ELF-1 (cell line): ENCODE measurements around the gene SLIT1.

Experiments used
- DNase-seq: peaks from one replicate; pipeline ENCODE4 v3.0.0-alpha.2; 2016; ENCODE audit warnings: low read depth, low spot score

SLIT1 gene

GRCh38 chr10:97115846-97116245 lies 69.9 kb downstream of the SLIT1 start:
- DNase-seq: no peak

- DNase-seq: no peak
Observed at GRCh38 chr10:97111615-97112014, 74.1 kb downstream of the SLIT1 start.

DNA sequence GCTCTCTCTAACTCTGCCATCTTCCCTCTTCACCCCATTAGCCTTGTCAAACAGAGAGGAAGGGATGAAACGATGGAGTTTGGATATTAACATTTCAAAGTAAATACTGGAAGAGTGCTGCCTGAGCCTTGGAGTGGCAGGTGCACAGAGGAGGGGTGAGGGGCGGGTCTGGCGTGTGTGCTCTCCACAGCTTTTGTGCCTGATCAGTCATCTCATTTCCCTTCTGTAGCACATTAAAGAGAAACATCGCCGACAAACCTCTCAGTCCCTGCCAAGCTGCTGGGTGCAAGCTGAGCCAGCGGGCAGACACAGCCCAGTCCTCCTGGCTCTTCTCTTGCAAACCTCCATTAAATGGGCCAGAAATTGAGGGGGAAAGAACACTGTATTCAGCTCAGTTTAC lies 76.2 kb downstream of the SLIT1 start:
- no peak for DNase-seq

GRCh38 chr10:97107551-97107950 lies 78.2 kb downstream of the SLIT1 start:
- no peak for DNase-seq

DNA sequence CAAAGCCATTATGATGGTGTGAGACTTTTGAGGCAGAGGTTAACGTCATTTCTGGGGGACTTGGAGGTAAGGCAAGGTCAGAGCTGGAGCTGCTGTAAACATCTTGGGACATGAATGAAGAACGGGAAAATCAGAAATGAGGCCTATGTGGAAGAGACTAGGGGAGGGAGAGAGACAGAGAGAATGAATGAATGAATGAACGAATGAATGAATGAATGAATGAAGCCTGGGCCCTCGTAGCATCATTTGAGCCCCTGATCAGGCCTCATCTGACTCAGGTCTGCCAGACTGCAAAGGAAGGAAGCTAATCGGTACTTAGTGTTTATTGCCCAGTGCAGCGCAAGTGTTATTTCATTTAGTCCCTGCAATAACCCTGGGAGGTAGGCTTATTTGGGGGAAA lies 79.6 kb downstream of the SLIT1 start:
- DNase-seq: no peak

DNA sequence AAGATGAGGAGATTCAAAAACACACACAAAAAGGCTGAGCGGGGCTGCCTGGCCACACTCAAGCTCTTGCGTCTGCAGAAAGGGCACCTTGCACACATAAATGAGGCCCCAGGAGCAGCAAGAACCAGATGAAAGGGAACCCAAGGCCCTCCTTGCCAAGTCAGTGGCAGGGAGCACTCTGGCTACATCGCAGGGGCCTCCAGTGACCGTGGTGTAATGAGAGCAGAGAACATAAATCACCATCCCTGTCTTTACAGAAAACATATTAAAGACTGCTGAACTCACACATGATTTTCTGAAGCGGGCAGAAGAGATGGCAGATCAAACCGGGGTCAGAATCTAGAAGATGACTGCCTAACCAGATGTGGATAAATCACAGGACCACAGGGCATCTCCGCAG lies 80.5 kb downstream of the SLIT1 start:
- DNase-seq: no peak

DNA sequence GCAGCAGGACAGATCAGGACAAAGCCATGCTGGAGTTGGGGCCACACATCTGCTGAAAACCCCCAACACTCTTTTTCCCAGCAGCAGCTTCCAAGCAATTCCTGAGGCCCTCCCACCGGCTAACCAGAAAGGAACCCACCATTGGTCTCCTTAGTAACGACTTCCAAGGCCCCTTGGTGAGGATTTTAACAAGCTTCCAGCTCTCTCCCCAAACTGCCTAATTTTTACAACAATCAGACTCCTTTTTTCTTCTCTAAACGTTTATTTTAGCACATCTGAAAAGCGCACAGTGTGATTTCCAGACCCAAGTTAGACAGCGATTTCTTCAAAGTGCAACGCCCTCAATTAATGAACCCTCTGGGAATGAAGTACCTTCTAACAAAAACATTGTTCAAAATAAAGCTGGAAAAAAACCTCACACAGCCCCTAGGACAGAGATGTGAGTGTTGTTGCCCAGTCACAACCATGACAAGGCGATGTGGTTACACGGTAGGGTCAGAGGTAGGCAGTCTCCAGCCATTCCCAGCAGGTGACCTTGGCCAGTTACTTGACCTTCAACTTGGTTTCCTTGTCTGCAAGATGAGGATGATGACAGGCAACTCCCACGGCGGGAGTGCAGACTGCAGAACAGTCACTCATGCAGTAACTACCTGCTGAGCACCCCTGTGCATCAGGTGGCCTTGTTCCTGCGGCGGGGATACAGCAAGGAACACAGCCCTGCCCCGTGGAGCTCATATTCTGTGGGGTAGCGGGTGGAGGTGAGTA lies 82.3 kb downstream of the SLIT1 start:
- no peak for DNase-seq

GRCh38 chr10:97102441-97102840 lies 83.3 kb downstream of the SLIT1 start:
- DNase-seq: no peak

GRCh38 chr10:97101166-97101940 lies 84.4 kb downstream of the SLIT1 start:
- DNase-seq: peak; percentile 22

DNA sequence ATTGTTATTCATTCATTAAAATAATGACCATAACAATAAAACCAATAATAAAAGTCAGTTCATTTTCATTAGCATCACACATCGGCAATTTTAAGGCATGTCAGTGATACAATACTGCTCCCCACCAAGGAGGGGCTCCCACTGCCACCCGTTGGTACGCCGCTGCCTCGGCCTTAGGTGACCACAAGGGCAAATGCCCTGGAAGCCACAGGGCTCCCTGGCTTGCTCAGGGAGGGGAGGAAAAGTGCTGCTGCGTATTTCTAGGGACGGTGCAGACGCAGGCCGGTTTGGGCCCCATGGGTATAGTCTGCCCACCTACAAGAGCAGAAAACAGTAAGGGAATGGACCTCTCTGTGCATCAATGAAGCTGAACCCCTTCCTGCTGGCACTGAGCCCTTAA lies 85.1 kb downstream of the SLIT1 start:
- no peak for DNase-seq

DNA sequence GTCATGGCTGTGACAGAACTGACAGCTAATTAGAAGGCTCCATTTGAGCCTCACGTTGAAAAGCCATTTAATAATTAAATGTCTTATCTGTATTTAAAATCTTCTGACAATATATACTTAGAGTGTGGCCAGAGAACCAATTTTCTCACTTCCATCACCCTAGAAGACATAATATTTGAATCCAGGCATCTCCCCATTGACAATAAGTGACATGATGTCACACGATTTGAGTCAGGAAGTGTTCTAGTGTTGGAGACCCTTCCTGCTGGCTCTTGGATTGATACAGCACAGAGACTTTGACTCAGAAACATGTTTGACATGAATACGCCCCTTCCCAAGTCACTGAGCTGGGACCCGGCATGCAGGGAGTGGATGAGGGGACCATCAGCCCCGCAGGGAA lies 85.9 kb downstream of the SLIT1 start:
- DNase-seq: no peak

DNA sequence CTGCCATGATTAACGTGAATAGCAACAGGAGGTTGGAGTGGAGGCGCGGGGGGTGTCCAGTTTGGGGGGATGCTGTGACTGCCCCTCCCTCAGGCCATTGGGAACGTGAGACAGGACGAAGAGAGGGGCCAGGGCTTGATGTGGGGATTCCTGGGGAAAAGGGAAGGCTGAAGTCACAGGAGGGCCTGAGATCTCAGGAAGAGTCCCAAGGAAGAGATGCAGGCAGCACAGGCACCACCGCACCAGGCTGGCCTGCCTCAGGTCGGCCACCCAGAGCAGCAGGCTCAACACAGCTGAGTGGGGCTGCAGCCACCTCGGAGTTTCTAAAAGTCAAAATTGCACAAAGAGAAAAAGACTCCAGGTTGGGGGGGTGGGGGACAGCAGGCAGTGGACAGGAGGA lies 86.7 kb downstream of the SLIT1 start:
- DNase-seq: no peak

GRCh38 chr10:97097084-97097433 lies 88.7 kb downstream of the SLIT1 start:
- no peak for DNase-seq

DNA sequence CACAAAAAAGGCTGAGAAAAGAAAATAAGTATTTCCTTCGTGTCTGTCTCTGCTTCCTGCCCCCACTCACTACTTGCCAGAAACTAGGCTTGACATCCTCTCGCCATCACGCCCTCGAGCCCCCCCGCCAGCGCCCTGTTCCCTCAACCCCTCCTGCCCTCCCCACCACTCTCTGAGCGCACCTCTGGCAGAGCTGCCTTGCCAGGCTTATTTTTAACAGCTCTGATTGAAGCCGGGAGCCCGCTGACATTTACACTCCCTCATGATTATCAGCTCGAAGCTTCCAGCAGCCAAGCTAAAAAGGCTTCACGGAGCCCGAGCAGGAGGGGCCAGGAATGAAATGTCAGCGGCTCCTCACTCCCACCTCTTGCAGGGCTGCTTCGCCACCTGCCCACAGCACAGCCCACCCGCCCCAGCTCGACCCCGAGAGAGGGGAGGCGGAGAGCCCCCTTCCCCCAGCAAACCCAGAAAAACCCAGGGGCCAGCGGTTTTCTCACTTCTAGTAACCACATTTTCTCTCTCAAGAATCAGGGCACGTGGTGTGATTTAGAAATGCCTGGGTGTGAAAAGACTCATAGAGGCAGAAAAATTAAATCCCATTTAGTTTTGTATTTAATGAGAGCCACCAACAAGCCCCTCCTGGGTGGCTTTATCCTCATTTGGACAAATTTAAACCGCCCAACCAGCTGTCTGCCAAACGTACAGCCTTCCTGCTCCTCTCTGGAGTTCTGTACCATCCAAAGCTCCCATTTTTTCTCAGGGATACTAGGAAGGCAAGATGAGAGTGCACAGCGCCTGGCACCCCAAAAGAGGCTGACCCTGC lies 89.3 kb downstream of the SLIT1 start:
- DNase-seq: no peak

GRCh38 chr10:97095701-97096260 lies 90.0 kb downstream of the SLIT1 start:
- DNase-seq: no peak

- no peak for DNase-seq
Observed at GRCh38 chr10:97090644-97091043, 95.1 kb downstream of the SLIT1 start.

DNA sequence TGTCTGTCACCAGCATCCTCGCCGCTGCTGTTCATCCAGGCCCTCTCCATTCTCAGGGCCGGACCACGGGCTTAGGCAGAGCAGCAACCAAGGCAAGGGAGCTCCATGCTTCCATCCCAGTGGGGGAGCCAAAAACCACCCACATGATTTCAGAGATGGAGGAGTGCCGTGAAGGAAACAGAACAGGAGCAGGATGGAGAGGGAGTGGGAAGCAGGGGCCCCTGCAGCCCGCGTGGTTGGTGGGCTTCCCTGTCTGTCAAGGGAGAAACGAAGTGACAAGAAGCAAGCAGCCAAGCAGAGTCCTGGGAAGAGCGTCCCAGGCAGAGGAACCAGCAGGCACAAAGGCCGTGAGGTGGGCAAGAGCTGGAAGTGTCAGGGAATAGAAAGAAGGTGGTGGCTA lies 95.7 kb downstream of the SLIT1 start:
- DNase-seq: no peak

DNA sequence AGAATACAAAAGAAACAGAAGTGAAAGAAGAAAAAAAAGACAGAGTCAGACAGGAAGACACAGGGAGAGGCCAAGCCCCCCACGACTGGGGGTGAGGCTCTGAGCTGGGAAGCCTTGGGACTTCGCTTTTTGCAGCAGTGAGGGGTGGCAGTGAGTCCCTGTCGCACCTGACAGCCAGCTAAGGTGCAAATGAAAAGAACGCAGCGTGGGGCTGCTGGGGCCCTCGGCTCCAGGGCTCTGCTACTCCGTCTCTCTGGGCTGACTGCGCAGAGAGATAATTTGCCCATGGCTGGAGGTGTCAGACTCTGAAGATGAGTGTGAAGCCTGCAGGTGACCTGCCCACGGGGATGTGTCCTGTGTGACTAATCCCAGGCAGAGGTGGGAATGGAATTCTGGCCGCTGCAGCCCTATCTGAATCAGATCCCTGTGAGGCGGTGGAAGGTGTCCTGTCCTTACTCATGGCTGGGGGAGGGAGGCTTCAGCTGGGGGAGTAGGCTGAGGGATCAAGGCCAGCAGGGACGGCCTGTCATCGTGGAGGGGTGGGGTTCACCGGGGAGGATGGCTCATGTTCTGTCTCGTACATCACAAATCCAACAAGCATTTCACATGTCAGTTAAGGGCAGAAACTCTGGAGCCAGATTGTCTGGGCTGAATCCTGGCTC lies 96.4 kb downstream of the SLIT1 start:
- no peak for DNase-seq

GRCh38 chr10:97087296-97087695 lies 98.5 kb downstream of the SLIT1 start:
- no peak for DNase-seq

DNA sequence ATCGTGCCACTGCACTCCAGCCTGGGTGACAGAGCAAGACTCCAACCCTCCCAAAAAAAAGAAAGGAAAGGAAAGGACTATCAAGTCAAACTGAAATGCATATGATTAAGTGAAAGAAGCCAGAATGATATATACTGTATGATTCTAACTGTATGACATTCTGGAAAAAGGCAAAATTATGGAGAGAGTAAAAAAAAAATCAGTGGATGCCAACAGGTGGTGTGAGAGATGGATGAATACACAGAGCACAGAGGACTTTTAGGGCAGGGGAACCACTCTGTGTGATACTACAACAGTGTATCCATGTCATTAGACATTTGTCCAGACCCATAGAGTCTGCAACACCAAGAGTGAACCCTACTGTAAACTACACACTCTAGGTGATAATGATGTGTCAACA lies 99.2 kb downstream of the SLIT1 start:
- DNase-seq: no peak

DNA sequence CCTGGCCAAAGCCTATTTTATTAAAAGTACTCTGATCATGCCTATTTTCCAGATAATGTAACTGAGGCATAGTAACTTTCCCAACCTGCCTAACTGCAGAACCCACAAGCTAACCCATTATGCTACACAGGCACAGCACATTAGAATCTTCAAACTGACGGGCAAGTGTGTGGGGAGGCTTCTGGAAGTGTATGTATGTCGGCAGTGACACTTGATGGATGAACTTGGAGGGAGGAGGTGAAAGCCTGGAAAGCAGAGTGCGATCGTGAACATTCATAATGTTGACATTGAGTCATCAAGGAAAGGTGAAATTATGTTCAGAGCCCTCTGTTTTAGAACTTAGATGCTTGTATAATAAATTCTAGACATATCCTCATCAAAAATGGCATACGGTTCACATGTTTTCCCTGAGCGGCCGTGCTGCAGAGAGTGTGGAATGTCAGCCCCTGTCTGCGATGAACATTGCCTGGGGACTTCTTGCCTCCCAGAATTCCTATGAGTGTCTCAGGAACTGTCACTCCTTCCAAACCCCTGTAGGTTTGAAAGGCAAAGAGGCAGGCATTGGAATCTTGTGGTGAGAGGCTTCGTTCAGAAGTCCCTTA lies 102.4 kb downstream of the SLIT1 start:
- peak; percentile 37 for DNase-seq
